Stimulated activated CD8-positive, alpha-beta memory T cell treated with anti-CD3 and anti-CD28 coated beads, Interleukin-4, amount 100 ng/mL, for 24 hours (primary cell): Measurements from ENCODE around the gene MYCN.
"Not testable (repeated sequence)": the region's sequence is repeated elsewhere in the genome, so short reads cannot be mapped to it uniquely, and the experiment has no call there.

Experiments
- DNase-seq: peaks from one replicate; pipeline ENCODE4 v3.0.0-alpha.2; 2020; ENCODE audit warnings: low read depth

MYCN gene

GRCh38 chr2:15907461-15908324 lies 32.7 kb upstream of the MYCN start:
- no peak for DNase-seq

DNA sequence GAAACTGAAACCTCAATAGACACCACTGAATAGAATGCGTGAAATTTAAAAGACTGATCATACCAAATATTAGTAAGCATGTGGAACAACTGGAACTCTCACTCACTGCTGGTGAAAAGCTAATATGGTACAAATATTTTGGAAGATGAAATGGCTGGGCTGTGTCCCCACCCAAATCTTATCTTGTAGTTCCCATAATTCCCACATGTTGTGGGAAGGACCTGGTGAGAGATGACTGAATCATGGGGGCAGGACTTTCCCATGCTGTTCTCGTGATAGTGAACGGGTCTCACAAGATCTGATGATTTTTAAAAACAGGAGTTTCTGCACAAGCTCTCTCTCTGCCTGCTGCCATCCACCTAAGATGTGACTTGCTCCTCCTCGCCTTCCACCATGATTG lies 32.0 kb upstream of the MYCN start:
- DNase-seq = no peak

- DNase-seq = no peak
Observed at GRCh38 chr2:15909157-15909556, 31.2 kb upstream of the MYCN start.

GRCh38 chr2:15909736-15910135 lies 30.6 kb upstream of the MYCN start:
- no peak for DNase-seq

DNA sequence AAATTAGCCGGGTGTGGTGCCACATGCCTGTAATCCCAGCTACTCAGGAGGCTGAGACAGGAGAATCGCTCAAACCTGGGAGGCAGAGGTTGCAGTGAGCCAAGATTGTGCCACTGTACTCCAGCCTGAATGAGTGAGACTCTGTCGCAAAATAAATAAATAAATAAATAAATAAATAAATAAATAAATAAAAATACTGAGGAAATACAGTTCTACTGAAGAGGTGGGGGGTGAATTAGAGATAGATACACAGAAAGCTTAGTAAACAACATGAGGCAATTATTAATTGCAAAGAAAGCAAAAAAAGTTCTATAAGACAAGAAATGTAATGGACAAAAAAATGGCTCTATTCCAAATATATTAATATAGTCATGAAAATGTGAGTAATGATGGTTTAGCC lies 29.1 kb upstream of the MYCN start:
- DNase-seq = not testable (repeated sequence)

DNA sequence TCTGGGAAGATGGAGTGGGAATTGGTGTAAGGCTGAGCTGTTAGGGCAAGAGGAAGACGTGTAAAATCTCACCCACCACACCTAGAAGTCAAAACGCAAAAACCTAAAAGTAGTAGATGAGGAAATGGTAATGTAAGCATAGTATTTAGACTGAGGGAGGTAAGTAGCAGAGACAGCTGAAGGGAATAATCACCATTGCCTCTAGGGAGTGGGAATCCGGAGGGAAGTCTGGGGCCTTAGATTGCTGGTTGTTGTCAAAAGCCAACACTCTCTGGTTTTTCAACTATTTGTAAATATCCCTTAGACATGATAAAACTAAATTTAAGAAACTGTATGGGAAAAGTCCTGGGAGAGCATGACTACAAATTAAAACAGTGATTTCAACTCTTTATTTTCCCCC lies 28.7 kb upstream of the MYCN start:
- DNase-seq = no peak

GRCh38 chr2:15912203-15912602 lies 28.1 kb upstream of the MYCN start:
- DNase-seq = no peak

DNA sequence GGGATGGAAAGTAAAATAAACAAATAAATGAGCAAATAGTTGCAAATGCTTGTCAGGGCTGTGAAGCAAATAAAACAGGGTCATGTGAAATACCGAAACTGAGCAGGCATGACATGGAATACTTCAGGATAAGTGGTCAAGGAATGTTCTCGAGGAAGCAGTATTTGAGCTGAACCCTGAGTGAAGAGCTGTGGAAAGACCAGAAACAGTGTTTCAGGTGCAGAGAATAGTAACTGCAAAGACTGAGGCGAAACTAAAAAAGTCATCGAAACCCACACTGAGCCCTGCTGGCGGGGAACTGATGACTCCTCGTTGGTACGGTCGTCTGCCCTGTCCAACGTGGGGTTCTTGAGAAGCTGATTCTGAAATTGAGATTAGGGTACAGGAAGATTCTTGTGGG lies 27.2 kb upstream of the MYCN start:
- no peak for DNase-seq

DNA sequence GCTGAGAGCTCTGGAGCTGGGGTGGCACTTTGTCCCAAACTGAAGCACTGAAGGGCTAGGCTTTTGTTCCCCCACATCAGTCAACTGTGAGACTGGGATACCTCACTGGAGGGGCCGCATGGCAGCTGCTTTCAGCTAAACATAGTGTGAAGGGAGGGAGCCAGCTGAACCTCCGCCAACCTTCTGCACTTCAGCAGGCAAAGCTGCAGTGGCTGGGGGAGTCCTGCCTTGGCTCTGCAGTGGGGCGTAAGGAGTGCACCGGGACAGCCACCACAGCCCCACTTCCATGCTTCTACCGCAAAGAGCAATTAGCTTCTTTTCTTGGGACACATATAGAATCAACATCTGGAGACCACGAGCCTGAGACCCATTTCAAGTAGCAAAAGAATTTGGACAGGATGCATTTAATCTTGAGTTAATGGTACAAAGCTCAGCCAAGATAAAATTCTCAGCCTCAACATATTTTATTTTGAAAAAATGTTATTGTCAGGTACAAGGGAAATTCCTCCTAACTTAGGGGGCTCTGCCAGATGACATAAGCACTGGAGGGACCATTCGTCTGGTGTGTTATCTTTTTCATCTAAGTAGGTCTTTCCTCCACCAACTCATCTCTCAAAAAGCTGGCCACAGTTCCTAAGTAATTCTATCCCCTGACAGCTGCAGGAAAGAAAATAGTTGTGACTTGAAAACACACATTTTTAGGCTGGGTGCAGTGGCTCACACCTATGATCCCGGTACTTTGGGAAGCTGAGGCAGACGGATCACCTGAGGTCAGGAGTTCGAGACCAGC lies 25.6 kb upstream of the MYCN start:
- DNase-seq = no peak

GRCh38 chr2:15915546-15915945 lies 24.8 kb upstream of the MYCN start:
- DNase-seq = not testable (repeated sequence)

- DNase-seq = no peak
Observed at GRCh38 chr2:15916336-15916735, 24.0 kb upstream of the MYCN start.

- DNase-seq = no peak
Observed at GRCh38 chr2:15918761-15919356, 21.5 kb upstream of the MYCN start.

- no peak for DNase-seq
Observed at GRCh38 chr2:15919716-15920434, 20.5 kb upstream of the MYCN start.

DNA sequence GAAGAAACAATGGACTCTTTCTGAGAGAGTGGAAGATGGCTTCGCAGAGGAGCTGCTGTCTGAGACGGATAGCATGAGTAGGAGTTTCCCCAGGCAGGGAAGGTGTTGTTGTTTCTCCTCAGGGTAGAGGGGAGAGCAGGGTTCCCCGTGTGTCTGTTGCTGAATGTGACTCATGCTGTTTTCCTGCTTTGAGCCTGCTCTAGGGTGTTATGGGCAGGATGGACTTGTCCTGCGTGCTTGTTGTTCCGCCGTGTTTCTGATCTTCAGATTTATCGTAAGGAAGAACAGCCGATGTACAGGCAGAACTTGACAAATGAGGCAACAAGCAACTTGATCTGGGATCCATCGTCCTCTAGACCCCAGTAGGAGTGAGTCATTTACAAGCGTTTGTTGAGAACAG lies 19.7 kb upstream of the MYCN start:
- no peak for DNase-seq

GRCh38 chr2:15923597-15923996 lies 16.8 kb upstream of the MYCN start:
- DNase-seq = no peak

GRCh38 chr2:15925819-15926218 lies 14.5 kb upstream of the MYCN start:
- DNase-seq = no peak

GRCh38 chr2:15926252-15926651 lies 14.1 kb upstream of the MYCN start:
- no peak for DNase-seq

DNA sequence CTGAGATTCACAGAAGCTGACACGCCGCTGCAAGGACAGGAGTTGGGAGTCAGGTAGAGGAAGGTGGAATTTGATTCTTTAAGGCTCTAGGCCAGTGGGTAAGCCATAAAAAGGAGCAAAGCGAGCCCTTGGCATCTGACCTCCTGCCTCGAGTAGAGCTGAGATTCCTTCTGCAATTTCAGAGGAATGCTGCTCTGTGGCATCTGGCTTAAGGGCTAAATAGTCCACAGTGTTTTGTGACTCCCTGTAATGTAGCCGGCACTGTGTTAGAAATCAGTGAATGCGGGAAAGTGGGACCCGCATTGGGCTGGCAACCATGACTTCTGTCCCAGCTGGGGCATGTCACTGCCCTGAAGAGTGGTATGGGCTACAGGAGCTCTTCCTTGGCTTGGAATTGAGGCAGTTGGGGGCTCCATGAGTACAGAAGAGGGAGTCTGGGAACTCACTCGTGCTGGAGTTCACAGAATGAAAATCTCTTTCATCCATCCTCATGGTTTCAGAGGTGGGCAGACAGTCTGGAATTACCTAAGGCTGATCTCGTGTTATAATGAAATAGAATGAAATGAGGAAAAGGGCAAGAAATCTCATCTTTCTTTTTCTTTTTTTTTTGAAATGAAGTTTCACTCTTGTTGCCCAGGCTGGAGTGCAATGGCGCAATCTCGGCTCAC lies 12.7 kb upstream of the MYCN start:
- DNase-seq = no peak

DNA sequence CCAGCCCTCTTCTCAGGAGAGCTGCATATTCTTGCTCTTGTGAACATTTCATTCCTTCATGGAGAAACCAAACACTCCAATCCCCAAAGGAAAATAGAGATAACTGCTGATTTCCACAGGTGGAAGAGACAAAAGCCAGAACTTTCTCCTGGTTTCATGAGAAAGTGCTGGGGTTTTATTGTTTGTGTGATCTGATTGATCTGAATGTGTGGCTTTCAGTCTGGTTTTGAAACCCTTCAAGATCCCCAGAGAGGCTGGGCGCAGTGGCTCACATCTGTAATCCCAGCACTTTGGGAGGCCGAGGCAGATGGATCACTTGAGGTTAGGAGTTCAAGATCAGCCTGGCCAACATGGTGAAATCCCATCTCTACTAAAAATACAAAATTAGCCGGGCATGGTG lies 11.3 kb upstream of the MYCN start:
- not testable (repeated sequence) for DNase-seq

DNA sequence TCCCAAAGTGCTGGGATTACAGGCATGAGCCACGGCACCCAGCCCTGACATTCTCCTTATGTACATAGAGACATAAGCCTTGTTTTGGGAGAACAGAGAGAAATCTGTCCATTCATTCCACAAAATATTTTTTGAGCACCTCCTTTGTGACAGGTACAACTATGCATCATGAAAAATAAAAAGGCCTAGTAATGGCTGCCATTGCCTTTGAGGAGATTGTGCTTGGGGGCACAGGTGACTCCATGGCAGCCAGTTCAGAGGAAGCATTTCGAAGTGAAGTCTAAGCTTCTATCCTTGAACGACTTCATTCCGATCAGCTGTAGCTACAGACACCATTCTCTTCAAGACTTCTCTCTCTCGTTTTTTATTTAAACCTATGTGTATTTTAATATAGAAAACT lies 10.5 kb upstream of the MYCN start:
- DNase-seq = no peak

DNA sequence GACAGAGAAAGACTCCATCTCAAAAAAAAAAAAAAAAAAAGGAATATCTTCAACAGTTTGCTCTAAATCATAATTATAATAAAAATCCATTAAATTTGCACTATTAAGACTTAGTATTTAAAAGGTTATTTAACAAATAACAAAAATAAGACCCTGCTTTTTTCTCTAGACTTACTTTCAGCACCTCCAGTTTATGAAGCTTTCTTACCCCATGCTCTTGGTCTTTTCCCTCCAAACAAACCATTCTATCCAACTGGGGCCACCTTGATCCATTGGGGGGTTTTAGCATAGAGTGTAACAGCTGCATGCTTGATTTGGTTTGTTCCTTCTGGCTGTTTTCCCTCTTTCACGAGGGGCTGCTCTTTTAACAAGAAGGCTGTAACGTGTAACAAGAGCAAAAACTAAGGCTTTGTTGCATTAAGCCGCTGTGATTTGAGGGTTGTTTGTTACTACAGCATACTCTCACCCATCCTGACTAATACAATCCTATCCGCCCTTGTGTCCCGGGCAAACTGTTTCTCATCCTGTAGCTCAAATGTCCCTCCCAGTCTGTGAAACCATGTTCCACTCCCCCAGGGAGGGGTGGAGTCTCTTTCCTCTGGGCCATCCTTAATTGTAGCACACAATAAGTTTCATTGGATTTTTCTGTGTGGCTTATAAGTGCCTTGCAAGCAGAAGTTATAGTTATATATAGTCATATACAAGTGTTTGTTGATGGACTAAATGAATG lies 9.6 kb upstream of the MYCN start:
- no peak for DNase-seq
